ENCODE results near the gene CPTP.

The CPTP gene

DNA sequence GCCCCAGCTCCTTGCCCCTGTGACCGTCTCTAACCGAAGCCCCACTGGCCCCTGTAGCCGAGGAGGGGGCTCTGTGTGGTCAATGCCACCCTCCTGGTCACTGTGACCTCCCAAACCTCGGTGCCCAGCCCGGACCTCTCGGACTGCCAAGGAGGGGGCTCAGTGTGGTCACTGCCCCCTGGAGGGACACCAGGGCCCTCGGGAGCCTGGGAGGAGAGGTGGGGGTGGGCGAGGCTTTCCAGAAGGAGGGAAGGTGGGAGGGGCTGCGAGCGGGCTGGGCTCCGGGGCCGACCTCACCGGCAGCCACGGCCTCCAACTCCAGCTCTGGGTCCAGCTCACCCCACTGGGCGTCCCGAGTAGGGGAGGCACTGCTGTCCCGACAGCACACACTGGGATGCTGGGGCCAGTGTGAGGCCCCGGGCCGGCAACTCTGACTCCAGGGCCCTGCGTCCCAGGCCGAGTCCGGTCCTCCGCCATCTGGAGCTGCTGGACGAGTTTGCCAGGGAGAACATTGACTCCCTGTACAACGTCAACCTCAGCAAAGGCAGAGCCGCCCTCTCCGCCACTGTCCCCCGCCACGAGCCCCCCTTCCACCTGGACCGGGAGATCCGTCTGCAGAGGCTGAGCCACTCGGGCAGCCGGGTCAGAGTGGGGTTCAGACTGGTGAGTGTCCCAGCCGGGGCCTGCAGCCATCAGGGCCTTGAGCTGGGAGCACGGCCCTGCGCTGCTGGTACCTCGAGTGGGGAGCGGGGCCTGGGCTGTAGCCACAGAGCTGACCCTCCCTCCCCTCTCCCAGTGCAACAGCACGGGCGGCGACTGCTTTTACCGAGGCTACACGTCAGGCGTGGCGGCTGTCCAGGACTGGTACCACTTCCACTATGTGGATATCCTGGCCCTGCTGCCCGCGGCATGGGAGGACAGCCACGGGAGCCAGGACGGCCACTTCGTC, 38.0 kb upstream of the CPTP start:
- Histone ChIP-seq H3K27ac (ENCODE audit: low read depth, low read length) (no peak overlapping the region), H3K79me2 (ENCODE audit: control insufficient read depth, low read length) (no peaks in the 10 kb centered on the region), H3K4me1 (ENCODE audit: control insufficient read depth, low read length) (no peaks in the 10 kb centered on the region), H3K36me3 (ENCODE audit: control insufficient read depth, low read length) (no peaks in the 10 kb centered on the region), H4K20me1 (ENCODE audit: control insufficient read depth, insufficient read depth, low read depth, low read length) (no peaks in the 10 kb centered on the region), H3K9me3 (ENCODE audit: control insufficient read depth, insufficient read depth, low read length) (no peaks in the 10 kb centered on the region; the same call in 1 of the 2 replicates), H3K9me2 (replicated peaks; ENCODE audit: control insufficient read depth, low read length) (no peaks in the 10 kb centered on the region), H3K27me3 (ENCODE audit: control insufficient read depth, low read length) (no peaks in the 10 kb centered on the region), H3K4me3 (ENCODE audit: low read length) (no peak overlapping the region), H3F3A (ENCODE audit: control insufficient read depth, insufficient read depth) (no peaks in the 10 kb centered on the region), H3K4me2 (ENCODE audit: low read length) (no peak overlapping the region)
- TF ChIP-seq CTCF (IDR thresholded peaks at IDR 0.05; ENCODE audit: low read depth, low read length, poor library complexity, severe bottlenecking) (no peak), EZH2phosphoT487 (IDR thresholded peaks at IDR 0.05; ENCODE audit: borderline replicate concordance, low read length) (no peak)

DNA sequence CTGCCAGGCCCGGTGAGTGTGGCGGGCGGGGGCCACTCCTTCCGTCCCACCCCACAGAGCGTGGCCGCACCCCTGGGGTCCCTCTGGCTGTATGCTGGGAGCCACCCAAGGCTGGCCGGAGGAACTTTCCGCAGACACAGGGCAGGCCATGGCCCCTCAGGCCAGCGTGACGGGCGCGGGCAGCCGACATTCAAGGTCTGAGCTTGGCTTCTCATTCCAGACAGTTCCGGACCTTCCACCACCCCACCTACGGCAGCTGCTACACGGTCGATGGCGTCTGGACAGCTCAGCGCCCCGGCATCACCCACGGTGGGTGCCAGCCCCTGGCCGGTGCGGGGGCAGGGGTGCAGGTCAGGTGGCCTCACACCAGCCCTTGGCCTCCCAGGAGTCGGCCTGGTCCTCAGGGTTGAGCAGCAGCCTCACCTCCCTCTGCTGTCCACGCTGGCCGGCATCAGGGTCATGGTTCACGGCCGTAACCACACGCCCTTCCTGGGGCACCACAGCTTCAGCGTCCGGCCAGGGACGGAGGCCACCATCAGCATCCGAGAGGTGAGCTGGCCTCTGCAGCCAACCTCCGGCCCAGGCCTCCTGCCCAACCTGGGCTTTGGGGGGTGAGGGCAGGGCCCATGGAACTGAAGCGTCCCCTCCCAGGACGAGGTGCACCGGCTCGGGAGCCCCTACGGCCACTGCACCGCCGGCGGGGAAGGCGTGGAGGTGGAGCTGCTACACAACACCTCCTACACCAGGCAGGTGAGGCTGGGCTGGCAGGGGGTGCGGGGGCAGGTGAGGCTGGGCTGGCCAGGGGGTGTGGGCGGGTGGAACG, 37.1 kb upstream of the CPTP start:
- no peaks in the 10 kb centered on the region for H3F3A ChIP-seq (ENCODE audit: control insufficient read depth, insufficient read depth)
- TF ChIP-seq CTCF (IDR thresholded peaks at IDR 0.05; ENCODE audit: low read depth, low read length, poor library complexity, severe bottlenecking), result no peak
- no peak for TF ChIP-seq EZH2phosphoT487 (IDR thresholded peaks at IDR 0.05; ENCODE audit: borderline replicate concordance, low read length)
- no peaks in the 10 kb centered on the region for H3K36me3 ChIP-seq (ENCODE audit: control insufficient read depth, low read length)
- H3K4me3 ChIP-seq (ENCODE audit: low read length), result no peak overlapping the region
- no peaks in the 10 kb centered on the region for H3K9me2 ChIP-seq (replicated peaks; ENCODE audit: control insufficient read depth, low read length)
- H3K9me3 ChIP-seq (ENCODE audit: control insufficient read depth, insufficient read depth, low read length), result no peaks in the 10 kb centered on the region; the same call in 1 of the 2 replicates
- no peaks in the 10 kb centered on the region for H3K27me3 ChIP-seq (ENCODE audit: control insufficient read depth, low read length)
- H3K4me2 ChIP-seq (ENCODE audit: low read length), result no peak overlapping the region
- no peaks in the 10 kb centered on the region for H4K20me1 ChIP-seq (ENCODE audit: control insufficient read depth, insufficient read depth, low read depth, low read length)
- H3K4me1 ChIP-seq (ENCODE audit: control insufficient read depth, low read length), result no peaks in the 10 kb centered on the region
- H3K79me2 ChIP-seq (ENCODE audit: control insufficient read depth, low read length), result no peaks in the 10 kb centered on the region
- H3K27ac ChIP-seq (ENCODE audit: low read depth, low read length), result no peak overlapping the region

- Histone ChIP-seq H3K4me1 (ENCODE audit: control insufficient read depth, low read length) (no peaks in the 10 kb centered on the region), H3K9me3 (ENCODE audit: control insufficient read depth, insufficient read depth, low read length) (no peaks in the 10 kb centered on the region; the same call in 1 of the 2 replicates), H3F3A (ENCODE audit: control insufficient read depth, insufficient read depth) (no peaks in the 10 kb centered on the region), H4K20me1 (ENCODE audit: control insufficient read depth, insufficient read depth, low read depth, low read length) (no peaks in the 10 kb centered on the region), H3K4me2 (ENCODE audit: low read length) (no peak overlapping the region), H3K36me3 (ENCODE audit: control insufficient read depth, low read length) (no peaks in the 10 kb centered on the region), H3K9me2 (replicated peaks; ENCODE audit: control insufficient read depth, low read length) (no peaks in the 10 kb centered on the region), H3K79me2 (ENCODE audit: control insufficient read depth, low read length) (no peaks in the 10 kb centered on the region), H3K27me3 (ENCODE audit: control insufficient read depth, low read length) (no peaks in the 10 kb centered on the region), H3K4me3 (ENCODE audit: low read length) (no peak overlapping the region), H3K27ac (ENCODE audit: low read depth, low read length) (no peak overlapping the region)
- TF ChIP-seq EZH2phosphoT487 (IDR thresholded peaks at IDR 0.05; ENCODE audit: borderline replicate concordance, low read length), result no peak
- TF ChIP-seq CTCF (IDR thresholded peaks at IDR 0.05; ENCODE audit: low read depth, low read length, poor library complexity, severe bottlenecking), result no peak
Observed at GRCh38 chr1:1290238-1290731, 34.3 kb upstream of the CPTP start.

Data from DOHH2 (cell line).